GM18507 (cell line): Measurements from ENCODE around the gene DHX9.
"Not testable (repeated sequence)": the region's sequence is repeated elsewhere in the genome, so short reads cannot be mapped to it uniquely, and the experiment has no call there.

Source experiments
- DNase-seq: peaks from one replicate; pipeline ENCODE4 v3.0.0; 2011; ENCODE audit warnings: low read depth; ENCODE audit not compliant: insufficient read length; ENCODE audit errors: extremely low spot score
- FAIRE-seq: peaks from 2 replicates; lab custom pipeline; 2011; peaks lifted over from hg19 to GRCh38; lab: Jason Lieb, UNC

Gene DHX9

GRCh38 chr1:182884872-182885271 lies 45.7 kb downstream of the DHX9 start:
- DNase-seq: no peak
- FAIRE-seq: no peak

DNA sequence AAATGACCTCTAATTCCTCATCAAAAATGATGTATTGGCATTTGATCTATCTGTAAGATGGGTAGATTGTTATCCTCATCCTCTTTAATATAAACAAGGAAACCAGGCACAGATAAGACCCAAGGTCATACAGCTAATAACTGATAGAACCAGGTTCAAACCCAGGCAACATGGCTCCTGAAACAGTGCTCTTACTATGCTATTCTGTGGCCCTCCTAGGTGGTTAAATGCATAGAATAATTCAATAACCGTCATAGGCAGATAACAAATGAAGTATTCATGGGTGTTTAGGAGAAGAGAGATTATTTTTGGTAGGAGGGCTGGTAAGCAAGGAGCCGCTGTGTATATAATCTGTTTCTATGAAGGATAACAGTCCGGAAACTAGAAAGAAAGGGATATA lies 46.4 kb downstream of the DHX9 start:
- FAIRE-seq (no peak), DNase-seq (no peak)

DNA sequence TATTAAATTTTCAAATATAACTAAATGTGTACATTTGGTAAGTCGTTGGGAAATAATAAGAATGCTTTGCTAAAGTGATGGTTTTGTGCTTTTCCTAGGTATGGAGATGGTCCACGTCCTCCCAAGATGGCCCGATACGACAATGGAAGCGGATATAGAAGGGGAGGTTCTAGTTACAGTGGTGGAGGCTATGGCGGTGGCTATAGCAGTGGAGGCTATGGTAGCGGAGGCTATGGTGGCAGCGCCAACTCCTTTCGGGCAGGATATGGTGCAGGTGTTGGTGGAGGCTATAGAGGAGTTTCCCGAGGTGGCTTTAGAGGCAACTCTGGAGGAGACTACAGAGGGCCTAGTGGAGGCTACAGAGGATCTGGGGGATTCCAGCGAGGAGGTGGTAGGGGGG lies 47.8 kb downstream of the DHX9 start:
- no peak for DNase-seq
- no peak for FAIRE-seq

DNA sequence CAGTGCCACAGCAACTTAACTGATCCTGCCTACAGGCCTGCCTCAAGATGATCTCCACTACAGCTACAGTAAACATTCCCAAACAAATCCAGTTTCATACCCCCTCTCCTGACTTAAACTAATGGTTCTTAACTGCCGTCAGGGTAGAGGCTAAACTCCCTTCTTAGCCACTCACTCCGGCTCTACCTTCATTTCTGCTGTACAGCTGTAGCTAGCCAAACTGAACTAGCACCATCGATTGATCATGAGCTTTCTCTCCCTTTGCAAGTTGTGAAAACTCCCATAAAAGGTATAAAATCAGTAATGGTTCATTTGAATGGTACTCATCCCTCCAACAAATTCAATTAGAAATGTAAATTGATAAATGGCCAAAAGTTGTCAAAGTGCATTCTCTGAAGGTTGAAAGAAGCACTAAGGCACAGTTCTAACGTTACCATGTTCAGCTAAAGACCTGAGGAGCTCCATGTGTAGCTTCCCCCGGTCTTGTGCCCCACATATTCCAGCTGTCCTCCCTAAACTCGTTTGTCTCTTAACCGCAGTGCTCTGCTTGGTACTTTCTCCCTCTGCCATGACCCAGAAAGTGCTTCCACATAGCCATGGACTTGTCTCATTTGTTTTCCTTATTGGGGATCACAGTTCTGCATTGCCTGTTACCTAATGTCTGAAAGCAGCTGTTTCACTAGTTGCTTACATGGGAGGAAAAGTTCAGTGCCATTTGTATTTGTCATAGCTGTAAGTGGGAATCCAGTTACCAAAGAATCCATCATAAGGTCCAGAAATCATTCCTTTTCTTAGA lies 49.8 kb downstream of the DHX9 start:
- DNase-seq (no peak), FAIRE-seq (no peak)

DNA sequence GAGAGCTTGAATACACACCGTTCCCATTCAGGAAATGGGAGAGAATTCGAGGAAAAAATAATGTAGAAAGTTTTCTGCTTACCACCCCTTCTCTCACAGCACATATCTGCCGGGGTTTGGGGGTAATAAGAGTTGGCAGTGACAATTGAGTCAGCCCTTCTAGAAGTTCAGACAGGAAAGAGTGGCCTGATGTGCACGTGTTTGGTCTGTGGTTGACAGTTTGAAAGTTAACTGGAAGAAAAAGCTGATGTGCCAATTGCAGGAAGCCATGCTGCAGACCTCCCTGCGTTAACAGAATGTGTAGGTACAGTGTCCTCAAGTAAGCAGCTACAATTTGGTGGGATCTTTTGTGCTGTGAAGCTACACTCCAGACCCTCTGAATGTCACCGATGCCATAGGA lies 50.9 kb downstream of the DHX9 start:
- FAIRE-seq: no peak
- DNase-seq: no peak

DNA sequence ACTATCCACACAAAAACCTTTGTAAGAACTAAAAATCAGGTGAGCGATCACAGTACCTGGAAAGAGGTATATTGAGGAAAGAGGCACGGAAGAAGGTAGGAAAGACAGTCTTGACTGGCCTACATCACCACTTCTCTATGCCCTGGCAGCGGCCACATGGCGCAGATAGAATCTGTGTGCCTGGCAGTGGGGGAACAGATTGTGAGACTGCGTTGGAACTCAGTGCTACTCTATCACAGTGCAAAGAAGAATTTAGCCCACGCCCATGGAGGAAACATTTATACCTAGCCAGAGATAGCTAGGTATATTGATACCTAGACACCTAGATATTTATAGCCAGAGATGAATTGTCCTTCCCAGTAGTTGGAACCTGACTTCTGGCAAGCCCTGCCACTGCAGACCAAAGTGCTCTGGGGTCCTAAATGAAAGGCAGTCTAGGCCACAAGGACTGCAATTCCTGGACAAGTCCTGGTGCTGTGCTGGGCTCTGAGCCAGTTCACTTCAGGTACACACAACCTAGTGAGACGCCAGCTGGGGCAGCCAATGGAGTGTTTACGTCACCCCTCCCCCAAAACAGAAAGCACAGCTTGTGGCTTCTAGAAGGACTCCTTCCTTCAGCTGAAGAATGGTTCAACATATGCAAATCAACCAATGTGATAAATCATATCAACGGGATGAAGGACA lies 51.9 kb downstream of the DHX9 start:
- DNase-seq (no peak), FAIRE-seq (no peak)

GRCh38 chr1:182897696-182898095 lies 58.5 kb downstream of the DHX9 start:
- DNase-seq (no peak), FAIRE-seq (no peak)

GRCh38 chr1:182901946-182902345 lies 62.8 kb downstream of the DHX9 start:
- not testable (repeated sequence) for DNase-seq, FAIRE-seq

- DNase-seq (no peak), FAIRE-seq (no peak)
Observed at GRCh38 chr1:182905321-182905720, 66.2 kb downstream of the DHX9 start.

- no peak for DNase-seq
- no peak for FAIRE-seq
Observed at GRCh38 chr1:182909578-182909977, 70.4 kb downstream of the DHX9 start.

GRCh38 chr1:182910143-182910542 lies 71.0 kb downstream of the DHX9 start:
- FAIRE-seq (no peak), DNase-seq (no peak)

DNA sequence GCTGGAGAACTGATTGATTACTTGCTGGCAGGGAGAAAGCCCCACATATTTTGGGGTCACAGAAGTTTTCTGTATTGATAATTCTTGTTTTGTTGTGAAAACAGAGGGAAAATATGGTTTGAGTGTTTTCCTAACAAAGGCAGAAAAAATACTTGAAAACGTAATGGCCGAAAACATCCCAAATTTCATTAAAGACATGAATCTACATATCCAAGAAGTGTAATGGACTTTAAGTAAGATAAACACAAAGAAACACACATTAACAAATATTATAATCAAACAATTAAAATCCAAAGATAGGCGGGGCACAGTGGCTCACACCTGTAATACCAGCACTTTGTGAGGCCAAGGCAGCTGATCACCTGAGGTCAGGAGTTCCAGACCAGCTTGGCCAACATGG lies 74.3 kb downstream of the DHX9 start:
- FAIRE-seq (no peak), DNase-seq (no peak)

DNA sequence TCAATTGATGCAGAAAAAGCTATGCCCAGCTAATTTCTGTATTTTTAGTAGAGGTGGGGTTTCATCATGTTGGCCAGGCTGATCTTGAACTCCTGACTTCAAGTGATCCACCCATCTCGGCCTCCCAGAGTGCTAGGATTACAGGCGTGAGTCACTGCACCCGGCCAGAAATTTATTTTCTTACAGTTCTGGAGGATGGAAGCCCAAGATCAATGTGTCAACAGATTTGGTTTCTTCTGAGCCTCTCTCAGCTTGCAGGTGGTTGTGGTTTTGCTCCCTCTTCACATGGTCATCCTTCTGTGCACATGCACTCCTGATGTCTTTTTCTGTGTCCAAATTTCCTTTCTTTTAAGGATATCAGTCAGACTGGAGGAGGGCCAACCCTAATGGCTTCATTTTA lies 78.2 kb downstream of the DHX9 start:
- DNase-seq (no peak), FAIRE-seq (no peak)

DNA sequence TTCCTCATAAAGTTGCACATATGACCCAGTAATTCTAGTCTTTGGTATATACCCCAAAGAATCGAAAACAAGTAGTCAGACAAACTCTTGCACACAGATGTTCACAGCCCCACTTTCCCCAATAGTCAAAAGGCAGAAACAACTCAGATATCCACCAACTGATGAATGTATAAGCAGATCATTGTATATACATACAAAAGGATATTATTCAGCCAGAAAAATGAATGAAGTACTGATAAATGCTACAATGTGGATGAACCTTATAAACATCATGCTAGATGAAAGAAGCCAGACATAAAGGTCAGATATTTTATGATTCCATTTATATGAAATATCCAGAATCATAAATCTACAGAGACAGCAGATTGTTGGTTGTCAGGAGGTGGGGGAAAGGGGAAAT lies 86.5 kb downstream of the DHX9 start:
- DNase-seq (no peak), FAIRE-seq (no peak)

GRCh38 chr1:182927693-182928433 lies 88.7 kb downstream of the DHX9 start:
- FAIRE-seq (no peak), DNase-seq (no peak)

DNA sequence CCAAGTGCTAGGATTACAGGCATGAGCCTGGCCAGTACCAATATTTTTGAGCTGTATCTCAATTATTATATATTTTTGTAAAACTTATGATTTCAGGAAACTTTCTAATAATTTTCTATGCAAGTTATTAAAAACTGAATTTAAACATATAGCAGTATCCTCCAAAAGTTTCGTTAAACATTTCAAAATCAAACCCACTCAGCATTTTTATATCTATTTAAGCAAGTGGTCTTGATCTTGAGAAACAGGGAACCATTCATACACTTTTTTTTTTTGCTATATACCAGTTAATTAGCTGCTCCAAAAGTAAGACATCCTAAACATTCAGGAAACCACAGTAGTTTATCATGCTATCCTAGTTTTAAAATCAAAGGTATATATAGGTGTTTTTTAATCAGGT lies 91.8 kb downstream of the DHX9 start:
- DNase-seq: no peak
- FAIRE-seq: no peak

GRCh38 chr1:182935716-182936115 lies 96.6 kb downstream of the DHX9 start:
- DNase-seq (no peak), FAIRE-seq (no peak)
